Measurements from ENCODE around the gene SDR39U1.

GRCh38 chr14:24399999-24400718 is 42.4 kb downstream of the SDR39U1 start:
- TF ChIP-seq POLR2AphosphoS5 (IDR thresholded peaks at IDR 0.05; ENCODE audit: low read depth, low read length) (no peak), SIN3A (IDR thresholded peaks at IDR 0.05; ENCODE audit: borderline replicate concordance, insufficient read depth, low read length) (no peak), TAF1 (IDR thresholded peaks at IDR 0.05; ENCODE audit: borderline replicate concordance, insufficient read depth, low read length) (no peak), FOXP2 (optimal IDR thresholded peaks at IDR 0.05; ENCODE audit: borderline replicate concordance, extremely low read depth, extremely low read length, insufficient read depth) (no peak)
- TF ChIP-seq, protein P1, sequence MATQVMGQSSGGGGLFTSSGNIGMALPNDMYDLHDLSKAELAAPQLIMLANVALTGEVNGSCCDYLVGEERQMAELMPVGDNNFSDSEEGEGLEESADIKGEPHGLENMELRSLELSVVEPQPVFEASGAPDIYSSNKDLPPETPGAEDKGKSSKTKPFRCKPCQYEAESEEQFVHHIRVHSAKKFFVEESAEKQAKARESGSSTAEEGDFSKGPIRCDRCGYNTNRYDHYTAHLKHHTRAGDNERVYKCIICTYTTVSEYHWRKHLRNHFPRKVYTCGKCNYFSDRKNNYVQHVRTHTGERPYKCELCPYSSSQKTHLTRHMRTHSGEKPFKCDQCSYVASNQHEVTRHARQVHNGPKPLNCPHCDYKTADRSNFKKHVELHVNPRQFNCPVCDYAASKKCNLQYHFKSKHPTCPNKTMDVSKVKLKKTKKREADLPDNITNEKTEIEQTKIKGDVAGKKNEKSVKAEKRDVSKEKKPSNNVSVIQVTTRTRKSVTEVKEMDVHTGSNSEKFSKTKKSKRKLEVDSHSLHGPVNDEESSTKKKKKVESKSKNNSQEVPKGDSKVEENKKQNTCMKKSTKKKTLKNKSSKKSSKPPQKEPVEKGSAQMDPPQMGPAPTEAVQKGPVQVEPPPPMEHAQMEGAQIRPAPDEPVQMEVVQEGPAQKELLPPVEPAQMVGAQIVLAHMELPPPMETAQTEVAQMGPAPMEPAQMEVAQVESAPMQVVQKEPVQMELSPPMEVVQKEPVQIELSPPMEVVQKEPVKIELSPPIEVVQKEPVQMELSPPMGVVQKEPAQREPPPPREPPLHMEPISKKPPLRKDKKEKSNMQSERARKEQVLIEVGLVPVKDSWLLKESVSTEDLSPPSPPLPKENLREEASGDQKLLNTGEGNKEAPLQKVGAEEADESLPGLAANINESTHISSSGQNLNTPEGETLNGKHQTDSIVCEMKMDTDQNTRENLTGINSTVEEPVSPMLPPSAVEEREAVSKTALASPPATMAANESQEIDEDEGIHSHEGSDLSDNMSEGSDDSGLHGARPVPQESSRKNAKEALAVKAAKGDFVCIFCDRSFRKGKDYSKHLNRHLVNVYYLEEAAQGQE (IDR thresholded peaks at IDR 0.05; ENCODE audit: insufficient read depth in 1 of 2, low read depth in 2 of 2, low read length in 2 of 2) = no peak

Measured in PFSK-1 (cell line).